Stimulated activated CD4-positive, alpha-beta T cell treated with anti-CD3 and anti-CD28 coated beads, Interleukin-12 subunit alpha, Interleukin-12 subunit beta, amount 100 ng/mL, for 24 hours (primary cell): Measurements from ENCODE around the gene IPO11.
"Not testable (repeated sequence)": the region's sequence is repeated elsewhere in the genome, so short reads cannot be mapped to it uniquely, and the experiment has no call there.

Experiments used
- DNase-seq, 2 experiments: peaks; one replicate each; pipeline ENCODE4 v3.0.0-alpha.2; 2020; ENCODE audit warnings: low read depth in 2 of 2

Gene IPO11

GRCh38 chr5:62513085-62513484, 100.5 kb downstream of the IPO11 start:
- DNase-seq, result not testable (repeated sequence)

GRCh38 chr5:62514510-62515119, 102.1 kb downstream of the IPO11 start:
- DNase-seq, result no peak

- DNase-seq, result not testable (repeated sequence)
Measured at GRCh38 chr5:62520812-62521211, 108.2 kb downstream of the IPO11 start.

GRCh38 chr5:62521319-62521718, 108.8 kb downstream of the IPO11 start:
- DNase-seq, result no peak

- no peak for DNase-seq
Measured at GRCh38 chr5:62522811-62523210, 110.2 kb downstream of the IPO11 start.

- no peak for DNase-seq
Measured at GRCh38 chr5:62533597-62533996, 121.0 kb downstream of the IPO11 start.

GRCh38 chr5:62534461-62535236, 122.1 kb downstream of the IPO11 start:
- DNase-seq, result no peak

- DNase-seq, result no peak
Measured at GRCh38 chr5:62536232-62536631, 123.7 kb downstream of the IPO11 start.

- no peak for DNase-seq
Measured at GRCh38 chr5:62536783-62537182, 124.2 kb downstream of the IPO11 start.

- DNase-seq, result no peak
Measured at GRCh38 chr5:62538017-62538942, 125.7 kb downstream of the IPO11 start.

- no peak for DNase-seq
Measured at GRCh38 chr5:62542720-62543119, 130.2 kb downstream of the IPO11 start.

- DNase-seq, result no peak
Measured at GRCh38 chr5:62547945-62548630, 135.5 kb downstream of the IPO11 start.

- DNase-seq, result no peak
Measured at GRCh38 chr5:62550103-62550502, 137.5 kb downstream of the IPO11 start.

- no peak for DNase-seq
Measured at GRCh38 chr5:62555930-62556329, 143.4 kb downstream of the IPO11 start.

- no peak for DNase-seq
Measured at GRCh38 chr5:62558941-62559340, 146.4 kb downstream of the IPO11 start.

GRCh38 chr5:62560786-62561185, 148.2 kb downstream of the IPO11 start:
- DNase-seq, result no peak

GRCh38 chr5:62561896-62562295, 149.3 kb downstream of the IPO11 start:
- DNase-seq, result no peak

- DNase-seq, result no peak
Measured at GRCh38 chr5:62562867-62563266, 150.3 kb downstream of the IPO11 start.

GRCh38 chr5:62564101-62564500, 151.5 kb downstream of the IPO11 start:
- no peak for DNase-seq

- DNase-seq, result not testable (repeated sequence)
Measured at GRCh38 chr5:62565740-62566139, 153.2 kb downstream of the IPO11 start.

- DNase-seq, result no peak
Measured at GRCh38 chr5:62568143-62568542, 155.6 kb downstream of the IPO11 start.
